Activated T-cell treated with anti-CD3 and anti-CD28 coated beads, Interleukin-2, amount 50 U/mL, for 72 hours (primary cell): ENCODE measurements around the gene WDR62. TPM values are rescaled to one million over a fixed set of nuclear protein-coding genes. Genes with fewer than 3 reads are reported as not detected.
"Not testable (repeated sequence)": the region's sequence is repeated elsewhere in the genome, so short reads cannot be mapped to it uniquely, and the experiment has no call there.

Experiments
- ATAC-seq, 2 donors: fragments of 150-1000 bp; cut with Tn5 transposase; replicated peaks in 1 of 2; 2 replicates each; pipeline ENCODE4 v1.10.0; 2021; ENCODE audit warnings: moderate library complexity in 2 of 2, mild to moderate bottlenecking in 1 of 2
- DNase-seq, 2 donors: peaks; one replicate each; pipeline ENCODE4 v3.0.0; 2021 to 2022; ENCODE audit warnings: mixed read lengths in 1 of 2
- H3K27ac Mint-ChIP-seq: one replicate; pipeline ENCODE4 v1.8.0; 2022; ENCODE audit warnings: mild to moderate bottlenecking, moderate library complexity, mixed read lengths
- H3K27me3 Mint-ChIP-seq: one replicate; pipeline ENCODE4 v1.8.0; 2022; ENCODE audit warnings: low read depth, mixed read lengths
- H3K36me3 Mint-ChIP-seq, 2 donors: one replicate each; pipeline ENCODE4 v1.8.0; 2022; ENCODE audit warnings: mixed read lengths in 2 of 2, mild to moderate bottlenecking in 1 of 2; ENCODE audit not compliant: insufficient read depth in 2 of 2
- H3K4me1 Mint-ChIP-seq: one replicate; pipeline ENCODE4 v1.8.0; 2022; ENCODE audit warnings: low read depth, mixed read lengths
- H3K4me3 Mint-ChIP-seq, 2 donors: one replicate each; pipeline ENCODE4 v1.8.0; 2022; ENCODE audit warnings: mild to moderate bottlenecking in 2 of 2, mixed read lengths in 2 of 2, moderate library complexity in 2 of 2
- H3K9me3 Mint-ChIP-seq, 2 donors: one replicate each; pipeline ENCODE4 v1.8.0; 2022; ENCODE audit warnings: mixed read lengths in 2 of 2
- total RNA-seq, 2 donors: library from RNA; stranded (reverse); gene quantifications; one replicate each; pipeline ENCODE4 v1.2.3, GENCODE V29; 2022

The WDR62 gene
- total RNA-seq, 2 donors from 2014 or later: 19.8 to 21.6 TPM

DNA sequence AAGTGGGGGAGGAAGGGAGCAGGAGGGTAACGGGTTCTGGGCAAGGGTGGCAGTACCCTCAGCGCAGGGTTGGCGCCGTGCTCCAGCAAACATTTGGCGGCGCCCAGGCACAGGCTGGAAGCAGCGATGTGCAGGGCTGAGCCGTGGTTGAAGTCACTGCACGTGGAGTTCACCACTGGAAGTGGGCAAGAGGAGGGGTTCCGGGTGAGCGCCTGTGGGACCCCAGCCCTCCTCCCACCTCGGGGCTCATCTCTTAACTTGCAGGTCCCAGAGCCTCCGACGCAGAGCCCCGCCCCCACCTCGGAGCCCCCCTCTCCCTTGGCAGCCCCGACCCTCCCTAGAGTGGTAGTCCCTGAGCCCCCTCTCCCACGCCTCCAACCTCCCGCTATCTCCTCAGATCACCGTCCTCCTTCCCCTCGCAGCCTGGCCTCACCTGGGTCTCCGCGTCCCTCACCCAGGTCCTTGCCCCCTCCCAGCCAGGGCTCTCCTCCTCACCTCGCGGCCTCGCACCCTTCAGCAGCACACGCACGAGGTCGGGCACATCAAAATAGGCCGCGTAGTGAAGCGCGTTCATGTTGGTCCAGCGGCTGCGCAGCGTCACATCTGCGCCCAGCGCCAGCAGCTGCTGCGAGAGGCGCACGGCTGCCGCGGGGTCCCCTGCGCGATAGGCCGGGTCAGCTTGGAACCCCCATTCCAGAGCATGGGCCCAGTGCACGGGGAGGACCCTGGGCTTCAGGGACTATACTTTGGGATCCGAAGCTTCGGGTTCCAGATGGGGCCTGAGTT, 28.4 kb upstream of the WDR62 start:
- no peaks in the 10 kb centered on the region for H3K4me1 Mint-ChIP-seq
- DNase-seq (no peak), ATAC-seq (no peak)
- H3K36me3 Mint-ChIP-seq: peaks cover 2 to 3% of the 10 kb centered on the region in 2 donors
- H3K4me3 Mint-ChIP-seq: no peak overlapping the region
- no peaks in the 10 kb centered on the region for H3K27me3 Mint-ChIP-seq
- H3K27ac Mint-ChIP-seq: no peak overlapping the region
- H3K9me3 Mint-ChIP-seq: no peaks in the 10 kb centered on the region

- H3K9me3 Mint-ChIP-seq: no peaks in the 10 kb centered on the region
- ATAC-seq (no peak), DNase-seq (no peak)
- H3K4me3 Mint-ChIP-seq: no peak overlapping the region
- H3K36me3 Mint-ChIP-seq: peaks cover 2% of the 10 kb centered on the region in 2 donors
- H3K27me3 Mint-ChIP-seq: no peaks in the 10 kb centered on the region
- peaks cover 5% of the 10 kb centered on the region for H3K4me1 Mint-ChIP-seq
- H3K27ac Mint-ChIP-seq: no peak overlapping the region
These were observed 27.0 kb upstream of the WDR62 start for GRCh38 chr19:36027696-36028095.

GRCh38 chr19:36028313-36029041, 26.2 kb upstream of the WDR62 start:
- Mint-ChIP-seq H3K36me3 (peaks cover 0 to 2% of the 10 kb centered on the region in 2 donors), H3K9me3 (no peaks in the 10 kb centered on the region), H3K4me1 (peaks cover 5% of the 10 kb centered on the region), H3K4me3 (no peak overlapping the region), H3K27ac (no peak overlapping the region), H3K27me3 (no peaks in the 10 kb centered on the region)
- DNase-seq (no peak), ATAC-seq (no peak)

DNA sequence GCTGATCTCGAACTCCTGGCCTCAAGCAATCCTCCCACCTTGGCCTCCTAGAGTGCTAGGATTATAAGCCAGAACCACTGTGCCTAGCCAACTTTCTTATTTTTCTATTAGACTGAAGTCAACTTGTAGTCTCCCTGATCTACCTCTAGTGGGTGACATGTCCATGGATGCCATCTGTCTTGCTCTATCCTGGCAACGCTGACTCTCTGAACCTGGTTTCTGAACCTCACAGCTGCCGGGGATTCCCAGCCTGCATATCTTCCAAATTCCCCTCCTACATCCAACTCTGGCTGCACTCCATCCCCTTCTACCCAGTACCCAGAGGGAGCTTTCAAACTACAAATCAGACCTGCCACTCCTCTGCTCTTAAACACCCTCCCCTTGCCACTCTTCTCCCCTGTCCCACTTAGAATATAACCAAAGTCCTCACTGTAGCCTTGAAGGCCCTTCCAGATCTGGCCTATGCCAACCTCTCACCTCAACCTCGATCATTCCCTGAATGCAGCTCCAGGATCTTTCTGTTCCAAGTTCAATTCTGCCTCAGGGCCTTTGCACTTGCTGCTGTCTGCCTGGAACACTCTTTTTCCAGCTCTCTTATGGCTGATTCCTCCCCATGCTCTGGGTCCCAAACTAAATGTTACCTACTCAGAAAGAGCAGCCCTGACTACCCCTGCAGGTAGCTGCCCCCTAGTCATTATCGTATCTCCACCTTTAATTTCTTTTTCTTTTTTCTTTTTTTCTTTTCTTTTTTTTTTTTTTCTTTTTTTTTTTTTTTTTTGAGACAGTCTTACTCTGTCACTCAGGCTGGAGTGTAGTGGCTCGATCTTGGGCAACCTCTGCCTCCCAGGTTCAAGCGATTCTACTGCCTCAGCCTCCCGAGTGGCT, 24.2 kb upstream of the WDR62 start:
- H3K4me1 Mint-ChIP-seq: peaks cover 15% of the 10 kb centered on the region
- no peak overlapping the region for H3K27ac Mint-ChIP-seq
- H3K9me3 Mint-ChIP-seq: no peaks in the 10 kb centered on the region

GRCh38 chr19:36031308-36031707, 23.4 kb upstream of the WDR62 start:
- DNase-seq: no peak
- Mint-ChIP-seq H3K4me3 (no peak overlapping the region), H3K9me3 (no peaks in the 10 kb centered on the region), H3K36me3 (peaks cover 4 to 7% of the 10 kb centered on the region in 2 donors), H3K27me3 (no peaks in the 10 kb centered on the region), H3K27ac (no peak overlapping the region), H3K4me1 (peaks cover 21% of the 10 kb centered on the region)
- no peak for ATAC-seq

More for the DNA sequence above, 24.2 kb upstream of the WDR62 start:
- DNase-seq (no peak), ATAC-seq (no peak)
- H3K4me3 Mint-ChIP-seq: no peak overlapping the region
- no peaks in the 10 kb centered on the region for H3K27me3 Mint-ChIP-seq
- peaks cover 4% of the 10 kb centered on the region in 2 donors for H3K36me3 Mint-ChIP-seq

DNA sequence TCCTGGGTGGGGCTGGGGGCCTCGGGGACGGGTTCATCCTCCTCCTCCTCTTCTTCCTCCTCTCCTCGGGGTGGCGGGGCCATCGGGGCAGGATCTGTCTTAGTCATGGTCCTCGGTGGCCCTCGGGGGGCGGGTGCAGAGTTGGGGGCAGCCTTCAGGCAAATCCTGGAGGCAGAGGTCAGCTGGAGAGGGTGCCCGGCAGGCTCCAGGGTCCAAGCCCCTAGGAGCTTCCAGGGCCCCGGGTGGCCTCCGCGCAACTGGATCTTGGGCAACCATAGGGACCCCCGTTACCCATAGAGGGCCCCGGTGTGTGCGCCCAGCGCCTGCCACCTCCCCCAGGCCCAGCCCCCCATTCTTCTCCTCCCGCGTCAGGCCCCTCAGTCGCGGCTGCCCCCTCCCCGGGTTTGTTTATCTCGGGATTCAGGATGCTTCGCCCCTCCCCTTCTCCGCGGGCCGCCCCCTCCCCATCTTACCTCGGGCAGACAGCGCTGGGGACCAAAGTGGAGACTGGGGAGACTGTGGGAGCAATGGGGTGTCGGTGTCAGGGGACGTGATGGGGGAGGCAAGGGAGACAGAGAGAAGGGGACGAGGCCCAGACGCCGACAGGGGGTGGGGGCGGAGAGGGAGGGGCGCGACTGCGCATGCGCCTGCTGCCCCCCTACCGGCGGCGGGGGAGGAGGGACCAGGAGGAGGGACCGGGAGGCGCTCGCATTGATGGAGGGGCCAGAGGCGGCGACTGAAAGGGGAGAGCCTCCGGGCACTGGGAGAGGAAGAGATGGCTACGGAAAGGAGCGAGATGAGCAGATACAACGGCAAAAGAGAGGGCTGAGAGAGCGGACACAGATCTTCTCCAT, 22.2 kb upstream of the WDR62 start, which contains the start of gene CLIP3:
Gene CLIP3, minus strand, starts transcription at position 623 of the 854 bp plus-strand sequence. Its CDS starts 516 bp downstream, at position 107.
- peaks cover 4 to 7% of the 10 kb centered on the region in 2 donors for H3K36me3 Mint-ChIP-seq

GRCh38 chr19:36040495-36040894, 14.2 kb upstream of the WDR62 start:
- Mint-ChIP-seq H3K27ac (no peak overlapping the region), H3K27me3 (no peaks in the 10 kb centered on the region), H3K9me3 (no peaks in the 10 kb centered on the region), H3K4me1 (peaks cover 15% of the 10 kb centered on the region), H3K4me3 (no peak overlapping the region), H3K36me3 (peaks cover 0 to 2% of the 10 kb centered on the region in 2 donors)
- DNase-seq: no peak
- no peak for ATAC-seq

More for the DNA sequence above, 22.2 kb upstream of the WDR62 start, which contains the start of gene CLIP3:
- peak; percentile 43 to 50 for DNase-seq
- ATAC-seq: peak; percentile 40 to 64
- Mint-ChIP-seq H3K27ac (no peak within 1 kb of the TSS), H3K9me3 (no peaks in the 10 kb centered on the region), H3K4me1 (peaks cover 30% of the 10 kb centered on the region), H3K4me3 (peak within 1 kb of the TSS; percentile 61 to 68), H3K27me3 (no peaks in the 10 kb centered on the region)

DNA sequence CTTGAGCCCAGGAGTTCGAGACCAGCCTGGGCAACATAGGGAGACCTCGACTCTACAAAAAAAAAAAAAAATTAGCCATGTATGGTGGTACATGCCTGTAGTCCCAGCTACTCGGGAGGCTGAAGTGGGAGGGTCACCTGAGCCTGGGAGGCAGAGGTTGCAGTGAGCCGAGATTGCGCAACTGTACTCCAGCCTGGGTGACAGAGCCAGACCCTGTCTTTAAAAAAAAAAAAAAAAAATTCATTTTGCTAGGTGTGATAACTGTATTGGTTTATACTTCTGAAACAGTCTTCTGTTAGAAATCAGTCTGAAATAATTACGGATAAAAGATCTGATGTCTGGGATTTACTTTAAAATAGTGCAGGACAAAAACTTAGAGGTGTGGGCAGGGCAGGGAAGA, 13.6 kb upstream of the WDR62 start:
- ATAC-seq: not testable (repeated sequence)

DNA sequence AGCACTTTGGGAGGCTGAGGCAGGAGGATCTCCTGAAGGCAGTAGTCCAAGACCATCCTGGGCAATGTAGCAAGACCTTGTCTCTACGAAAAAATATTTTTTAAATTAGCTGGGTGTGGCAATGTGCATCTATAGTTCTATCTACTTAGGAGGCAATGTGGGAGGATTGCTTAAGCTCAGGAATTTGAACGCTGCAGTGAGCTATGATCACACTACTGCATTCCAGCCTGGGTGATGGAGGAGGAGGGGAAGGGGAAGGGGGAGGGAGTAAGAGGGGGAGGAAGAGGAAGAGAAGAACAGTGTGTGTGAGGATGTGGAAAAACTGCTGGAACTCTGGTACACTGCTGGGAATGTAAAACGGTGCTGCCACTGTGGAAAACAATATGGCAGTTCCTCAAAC, 12.9 kb upstream of the WDR62 start:
- H3K4me3 Mint-ChIP-seq: no peak overlapping the region
- no peaks in the 10 kb centered on the region for H3K36me3 Mint-ChIP-seq
- ATAC-seq (no peak), DNase-seq (no peak)
- H3K4me1 Mint-ChIP-seq: peaks cover 6% of the 10 kb centered on the region
- H3K27ac Mint-ChIP-seq: no peak overlapping the region
- H3K27me3 Mint-ChIP-seq: no peaks in the 10 kb centered on the region
- H3K9me3 Mint-ChIP-seq: no peaks in the 10 kb centered on the region

More for the DNA sequence above, 13.6 kb upstream of the WDR62 start:
- not testable (repeated sequence) for H3K9me3 Mint-ChIP-seq, H3K36me3 Mint-ChIP-seq, H3K27me3 Mint-ChIP-seq, DNase-seq, H3K27ac Mint-ChIP-seq, H3K4me1 Mint-ChIP-seq, H3K4me3 Mint-ChIP-seq

DNA sequence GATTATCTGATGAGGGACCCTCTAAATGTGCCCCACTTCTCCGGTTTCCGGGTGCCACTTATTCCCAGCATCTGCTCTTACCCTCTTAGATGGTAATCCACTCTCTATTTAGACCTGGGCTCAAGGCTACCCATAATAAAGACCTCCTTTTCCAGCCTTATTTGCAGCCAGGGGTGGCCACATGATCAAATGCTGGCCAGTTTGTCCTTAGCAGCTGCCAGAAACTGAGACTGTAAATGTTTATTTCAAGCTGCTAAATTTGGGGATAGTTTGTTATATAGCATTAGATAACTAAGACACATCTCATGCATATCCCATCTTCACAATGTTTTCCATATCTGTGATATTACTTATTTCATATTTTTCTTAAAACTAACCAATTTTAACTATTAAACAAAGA, 10.7 kb upstream of the WDR62 start:
- no peaks in the 10 kb centered on the region for H3K36me3 Mint-ChIP-seq
- no peaks in the 10 kb centered on the region for H3K9me3 Mint-ChIP-seq
- no peaks in the 10 kb centered on the region for H3K4me1 Mint-ChIP-seq
- no peak overlapping the region for H3K4me3 Mint-ChIP-seq
- H3K27ac Mint-ChIP-seq: no peak overlapping the region
- ATAC-seq (no peak), DNase-seq (no peak)
- no peaks in the 10 kb centered on the region for H3K27me3 Mint-ChIP-seq

- ATAC-seq (no peak), DNase-seq (no peak)
- H3K27me3 Mint-ChIP-seq: no peaks in the 10 kb centered on the region
- no peaks in the 10 kb centered on the region for H3K36me3 Mint-ChIP-seq
- no peaks in the 10 kb centered on the region for H3K9me3 Mint-ChIP-seq
- H3K4me3 Mint-ChIP-seq: no peak overlapping the region
- H3K4me1 Mint-ChIP-seq: peaks cover 8% of the 10 kb centered on the region
- H3K27ac Mint-ChIP-seq: no peak overlapping the region
These were observed 8.2 kb upstream of the WDR62 start for GRCh38 chr19:36046443-36047050.

DNA sequence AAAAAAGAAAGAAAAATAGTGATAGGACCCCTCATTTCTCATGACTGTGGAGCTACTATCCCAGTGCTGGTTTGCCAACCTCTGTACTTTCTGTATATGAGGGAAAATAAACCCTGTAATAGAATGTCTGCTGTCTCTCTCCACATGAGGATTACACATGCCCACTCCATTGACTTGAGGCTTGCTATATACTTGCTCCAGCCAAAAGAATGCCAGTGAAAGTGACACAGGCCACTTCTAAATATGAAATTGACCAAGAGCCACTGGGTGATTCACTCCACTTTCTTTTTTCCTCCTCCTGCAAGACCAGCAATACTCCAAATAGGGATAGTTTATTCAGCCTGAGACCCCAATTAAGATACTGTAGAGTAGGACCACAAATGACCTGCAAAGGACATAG, 6.9 kb upstream of the WDR62 start:
- Mint-ChIP-seq H3K27ac (no peak overlapping the region), H3K36me3 (no peaks in the 10 kb centered on the region), H3K4me1 (peaks cover 8% of the 10 kb centered on the region), H3K27me3 (no peaks in the 10 kb centered on the region), H3K9me3 (no peaks in the 10 kb centered on the region), H3K4me3 (no peak overlapping the region)
- ATAC-seq (no peak), DNase-seq (no peak)
